AG10803 (cell line): ENCODE data around the gene NBL1.

Source experiments
- DNase-seq: peaks from one replicate; pipeline ENCODE4 v3.0.0; 2010; ENCODE audit warnings: low read depth
- H3K4me3 ChIP-seq: 2 replicates; pipeline ENCODE4 v1.5.1; 2011; ENCODE audit warnings: mild to moderate bottlenecking, low read length, control low read depth
- TF ChIP-seq, protein P1 (sequence below): conservative IDR thresholded peaks from 2 replicates; pipeline ENCODE4 v1.5.1; 2011; ENCODE audit warnings: mild to moderate bottlenecking, low read length, control low read depth, inconsistent platforms

NBL1 gene

GRCh38 chr1:19696820-19697219, 52.7 kb downstream of the NBL1 start:
- no peak overlapping the region for H3K4me3 ChIP-seq
- no peak for DNase-seq
- TF ChIP-seq, protein P1, sequence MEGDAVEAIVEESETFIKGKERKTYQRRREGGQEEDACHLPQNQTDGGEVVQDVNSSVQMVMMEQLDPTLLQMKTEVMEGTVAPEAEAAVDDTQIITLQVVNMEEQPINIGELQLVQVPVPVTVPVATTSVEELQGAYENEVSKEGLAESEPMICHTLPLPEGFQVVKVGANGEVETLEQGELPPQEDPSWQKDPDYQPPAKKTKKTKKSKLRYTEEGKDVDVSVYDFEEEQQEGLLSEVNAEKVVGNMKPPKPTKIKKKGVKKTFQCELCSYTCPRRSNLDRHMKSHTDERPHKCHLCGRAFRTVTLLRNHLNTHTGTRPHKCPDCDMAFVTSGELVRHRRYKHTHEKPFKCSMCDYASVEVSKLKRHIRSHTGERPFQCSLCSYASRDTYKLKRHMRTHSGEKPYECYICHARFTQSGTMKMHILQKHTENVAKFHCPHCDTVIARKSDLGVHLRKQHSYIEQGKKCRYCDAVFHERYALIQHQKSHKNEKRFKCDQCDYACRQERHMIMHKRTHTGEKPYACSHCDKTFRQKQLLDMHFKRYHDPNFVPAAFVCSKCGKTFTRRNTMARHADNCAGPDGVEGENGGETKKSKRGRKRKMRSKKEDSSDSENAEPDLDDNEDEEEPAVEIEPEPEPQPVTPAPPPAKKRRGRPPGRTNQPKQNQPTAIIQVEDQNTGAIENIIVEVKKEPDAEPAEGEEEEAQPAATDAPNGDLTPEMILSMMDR, result no peak

DNA sequence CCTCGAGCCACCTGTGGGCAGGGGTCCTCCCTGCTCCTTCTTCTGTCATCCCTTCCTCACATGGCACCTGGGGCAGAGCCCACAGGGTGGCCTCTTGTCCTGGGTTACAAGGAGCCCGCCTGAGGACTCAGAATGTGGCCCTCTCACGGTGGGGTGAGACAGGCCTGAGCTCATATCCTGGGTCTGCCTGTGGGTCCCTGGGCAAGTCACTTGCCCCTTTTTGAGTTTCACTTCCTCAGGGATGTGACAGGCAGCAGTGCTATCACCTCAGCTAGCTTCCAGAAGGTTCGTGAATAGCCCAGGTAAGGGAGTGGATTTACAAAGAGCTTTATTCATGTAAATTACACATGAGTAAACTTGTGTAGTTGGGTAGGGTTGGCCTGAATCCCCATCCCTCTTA, 54.1 kb downstream of the NBL1 start:
- H3K4me3 ChIP-seq, result no peak overlapping the region
- TF ChIP-seq, protein P1, result no peak
- no peak for DNase-seq

DNA sequence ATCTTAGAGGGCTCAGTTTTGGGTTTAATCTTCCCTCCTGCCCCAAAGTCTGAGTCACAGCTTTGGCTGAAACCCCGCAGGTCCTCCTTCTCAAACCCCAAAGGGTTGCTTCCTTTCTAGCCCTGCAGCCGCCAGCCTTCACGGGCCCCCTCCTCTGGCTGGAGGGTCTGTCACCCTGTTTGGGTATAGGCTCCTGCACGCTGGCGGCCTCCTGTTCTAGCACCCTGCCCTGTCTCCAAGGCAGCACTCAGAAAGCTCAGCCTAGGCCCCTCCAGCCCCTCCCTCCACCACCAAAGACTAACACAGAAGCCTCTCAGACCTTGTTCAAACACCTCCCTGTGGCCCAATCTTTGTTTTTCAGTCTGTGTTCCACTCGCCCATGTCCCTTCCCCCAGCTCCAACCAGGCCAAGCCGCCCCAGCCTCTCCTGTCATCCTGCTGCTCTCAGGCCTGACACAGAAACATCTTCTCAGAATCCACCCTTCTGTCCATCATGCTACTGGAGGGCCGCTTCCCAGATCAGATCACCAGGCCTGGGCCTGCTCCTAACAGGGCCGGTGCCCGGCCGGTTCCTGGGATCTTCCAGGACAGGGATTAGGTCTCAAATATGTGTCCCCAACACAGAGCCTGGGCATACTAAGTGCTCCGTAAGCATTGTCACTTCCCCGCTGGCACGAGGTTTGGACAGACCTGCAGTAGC, 56.1 kb downstream of the NBL1 start:
- no peak overlapping the region for H3K4me3 ChIP-seq
- DNase-seq, result no peak
- TF ChIP-seq, protein P1, result no peak

DNA sequence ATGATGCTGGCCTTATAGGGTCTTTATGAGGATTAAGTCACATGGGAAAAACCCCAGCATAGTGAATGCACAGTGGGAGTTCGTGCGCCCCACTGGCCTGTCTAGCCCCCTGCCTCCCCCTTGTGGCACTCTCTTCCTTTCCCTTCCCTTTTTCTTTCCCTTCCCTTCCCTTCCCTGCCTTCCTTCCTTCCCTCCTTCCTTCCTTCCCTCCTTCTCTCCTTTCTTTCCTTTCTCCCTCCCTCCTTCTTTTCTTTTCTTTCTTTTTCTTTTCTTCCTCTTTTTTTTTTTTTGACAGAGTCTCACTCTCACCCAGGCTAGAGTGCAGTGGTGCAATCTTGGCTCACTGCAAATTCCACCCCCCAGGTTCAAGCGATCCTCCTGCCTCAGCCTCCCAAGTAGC, 59.2 kb downstream of the NBL1 start:
- no peak overlapping the region for H3K4me3 ChIP-seq
- TF ChIP-seq, protein P1, result no peak
- no peak for DNase-seq

- TF ChIP-seq, protein P1, result peak; percentile 93
- peak; percentile 70 for DNase-seq
- H3K4me3 ChIP-seq, result no peak overlapping the region
Measured at GRCh38 chr1:19704247-19705113, 60.4 kb downstream of the NBL1 start.

- TF ChIP-seq, protein P1, result no peak
- H3K4me3 ChIP-seq, result no peak overlapping the region
- DNase-seq, result no peak
Measured at GRCh38 chr1:19705464-19705863, 61.4 kb downstream of the NBL1 start.

DNA sequence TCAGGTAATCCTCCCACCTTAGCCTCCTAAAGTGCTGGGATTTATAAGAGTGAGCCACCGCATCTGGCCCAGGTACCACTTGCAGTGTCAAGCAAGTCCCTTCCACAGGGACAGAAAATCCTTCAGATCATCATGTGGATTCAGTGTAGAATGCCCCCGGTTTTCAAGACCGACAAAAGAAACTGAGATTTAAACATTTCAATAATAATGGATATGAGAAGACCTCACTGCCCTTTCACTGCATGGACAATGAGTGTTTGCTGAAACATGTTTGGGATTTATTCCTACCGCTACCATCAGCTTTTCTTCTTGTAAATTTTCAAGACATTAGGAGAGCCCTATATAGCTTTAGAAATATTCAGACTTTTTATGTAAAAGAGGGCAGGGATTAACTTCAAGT, 62.0 kb downstream of the NBL1 start:
- TF ChIP-seq, protein P1, result no peak
- DNase-seq, result no peak
- no peak overlapping the region for H3K4me3 ChIP-seq
